Coronary artery (tissue), 2 donors: ENCODE results near the gene SRBD1.

Experiments
- DNase-seq: peaks from one replicate; pipeline ENCODE4 v3.0.0-alpha.2; 2017; ENCODE audit warnings: low spot score
- H3K27ac ChIP-seq, 2 donors: fragments of 200-600 bp; sonication (generic); one replicate each; pipeline ENCODE4 v1.5.1; 2016 to 2019
- H3K4me3 ChIP-seq: fragments of 200-600 bp; sonication (generic); 2 replicates; pipeline ENCODE4 v1.5.1; 2016; ENCODE audit warnings: mild to moderate bottlenecking, moderate library complexity
- TF ChIP-seq, protein P1 (sequence below): fragments of 200-600 bp; sonication (generic); IDR thresholded peaks from one replicate; pipeline ENCODE4 v1.5.1; 2019; ENCODE audit warnings: antibody characterized with exemption

SRBD1 gene

DNA sequence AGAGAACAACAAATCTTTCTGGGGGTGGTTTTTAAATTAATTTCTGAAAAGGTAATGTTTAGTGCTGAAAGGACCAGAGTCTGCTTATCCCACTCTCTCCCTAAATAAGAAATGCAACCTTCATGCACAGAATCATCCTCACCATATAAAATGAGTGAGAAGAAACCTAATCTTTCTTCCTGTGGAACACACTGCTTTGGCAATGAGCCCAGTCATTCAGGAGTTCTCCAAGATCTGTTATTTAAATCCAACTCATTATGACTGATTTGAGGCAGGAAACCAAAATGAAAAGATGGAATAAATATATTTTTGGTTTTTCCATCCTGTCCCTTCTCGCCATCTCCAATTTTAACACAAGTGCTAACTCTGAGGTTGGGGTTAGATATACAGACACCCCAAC lies 228.3 kb downstream of the SRBD1 start:
- H3K4me3 ChIP-seq, result no peak overlapping the region
- TF ChIP-seq, protein P1, sequence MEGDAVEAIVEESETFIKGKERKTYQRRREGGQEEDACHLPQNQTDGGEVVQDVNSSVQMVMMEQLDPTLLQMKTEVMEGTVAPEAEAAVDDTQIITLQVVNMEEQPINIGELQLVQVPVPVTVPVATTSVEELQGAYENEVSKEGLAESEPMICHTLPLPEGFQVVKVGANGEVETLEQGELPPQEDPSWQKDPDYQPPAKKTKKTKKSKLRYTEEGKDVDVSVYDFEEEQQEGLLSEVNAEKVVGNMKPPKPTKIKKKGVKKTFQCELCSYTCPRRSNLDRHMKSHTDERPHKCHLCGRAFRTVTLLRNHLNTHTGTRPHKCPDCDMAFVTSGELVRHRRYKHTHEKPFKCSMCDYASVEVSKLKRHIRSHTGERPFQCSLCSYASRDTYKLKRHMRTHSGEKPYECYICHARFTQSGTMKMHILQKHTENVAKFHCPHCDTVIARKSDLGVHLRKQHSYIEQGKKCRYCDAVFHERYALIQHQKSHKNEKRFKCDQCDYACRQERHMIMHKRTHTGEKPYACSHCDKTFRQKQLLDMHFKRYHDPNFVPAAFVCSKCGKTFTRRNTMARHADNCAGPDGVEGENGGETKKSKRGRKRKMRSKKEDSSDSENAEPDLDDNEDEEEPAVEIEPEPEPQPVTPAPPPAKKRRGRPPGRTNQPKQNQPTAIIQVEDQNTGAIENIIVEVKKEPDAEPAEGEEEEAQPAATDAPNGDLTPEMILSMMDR, result no peak
- no peak for DNase-seq

DNA sequence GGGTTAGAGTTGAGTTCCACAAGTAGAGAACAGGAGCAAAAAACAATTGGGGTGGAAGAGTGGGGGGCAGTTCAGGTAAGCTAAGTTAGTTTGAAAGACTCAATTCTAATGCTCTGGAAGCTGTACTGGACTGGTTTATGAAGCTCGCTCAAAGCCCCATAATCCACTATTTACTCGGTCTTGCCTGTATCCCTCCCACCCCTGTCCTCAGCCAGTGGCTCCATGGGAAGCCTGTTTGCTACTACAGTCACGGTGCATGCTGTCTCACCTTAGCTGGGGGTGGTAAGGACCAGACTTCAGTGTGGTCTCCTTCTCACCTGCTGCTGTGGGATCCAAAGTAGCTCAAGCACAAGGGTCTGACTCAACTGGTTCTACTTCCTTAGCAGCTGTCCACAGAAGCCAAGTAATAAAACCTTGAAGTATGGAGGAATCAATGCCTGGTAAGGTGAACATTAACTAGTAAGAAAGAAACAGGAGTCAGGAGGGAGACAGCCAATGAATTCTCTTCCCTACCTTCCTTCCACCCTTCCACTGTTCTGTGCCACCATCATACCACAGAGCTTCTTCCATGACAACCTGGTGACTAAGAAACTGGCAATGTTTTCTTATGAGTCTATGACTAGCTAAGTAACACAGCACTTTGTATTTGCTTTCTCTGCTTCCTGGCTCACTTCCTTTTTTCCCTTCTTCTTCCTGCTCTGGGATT lies 230.8 kb downstream of the SRBD1 start:
- no peak for DNase-seq
- TF ChIP-seq, protein P1, result no peak
- H3K27ac ChIP-seq, result no peak overlapping the region
- no peak overlapping the region for H3K4me3 ChIP-seq

More for the DNA sequence above, 228.3 kb downstream of the SRBD1 start:
- no peak overlapping the region for H3K27ac ChIP-seq

DNA sequence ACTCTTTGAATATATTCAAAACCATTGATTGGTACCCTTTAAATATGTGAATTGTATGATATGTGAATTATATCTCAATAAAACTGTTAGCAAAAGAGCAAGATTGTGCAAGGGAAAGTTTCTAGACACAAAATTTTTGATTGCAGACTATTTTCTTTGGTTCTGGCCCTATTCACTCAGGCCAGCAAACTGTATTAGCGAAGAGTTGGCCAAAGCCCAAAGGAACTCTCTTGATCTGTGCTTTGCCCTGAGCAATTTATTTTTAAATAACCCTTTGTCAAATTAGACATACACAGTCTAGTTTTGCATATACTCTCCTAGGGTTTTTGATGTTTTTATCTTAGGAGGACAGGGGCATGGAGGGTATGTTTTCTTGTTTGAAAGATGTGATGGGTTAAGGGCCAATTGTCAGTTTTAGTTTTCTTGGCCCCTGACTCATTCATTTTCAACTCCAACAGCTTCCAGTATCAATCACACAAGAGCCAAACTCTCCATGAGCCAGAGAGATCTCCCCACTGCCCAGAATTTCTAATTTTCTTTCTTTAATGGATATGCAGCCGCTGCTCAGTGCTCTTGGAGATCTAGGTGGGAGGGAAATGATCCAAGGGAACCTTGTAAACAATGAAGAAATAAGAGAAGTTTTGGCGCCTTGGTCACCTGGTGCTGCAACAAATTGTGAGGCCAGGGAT lies 231.5 kb downstream of the SRBD1 start:
- DNase-seq, result no peak
- TF ChIP-seq, protein P1, result no peak
- H3K27ac ChIP-seq, result no peak overlapping the region
- no peak overlapping the region for H3K4me3 ChIP-seq

DNA sequence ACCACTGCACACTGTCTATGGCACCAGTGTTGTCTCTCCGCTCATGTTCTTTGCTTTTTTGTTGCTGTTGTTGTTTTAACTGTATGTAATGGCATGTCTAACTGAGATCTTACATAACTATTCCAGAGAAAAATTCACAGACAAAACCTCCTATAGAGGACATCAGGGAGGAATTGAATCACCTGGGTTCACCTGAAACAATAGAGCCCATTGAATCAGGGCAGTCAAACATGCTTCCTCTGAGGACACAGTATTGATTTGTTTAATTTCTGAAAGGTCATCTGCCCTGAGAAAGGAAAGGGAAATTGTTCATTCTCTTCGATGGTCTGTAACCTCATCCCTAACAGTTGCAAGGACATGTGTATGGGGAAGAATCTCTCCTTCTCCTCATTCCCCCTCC lies 237.5 kb downstream of the SRBD1 start:
- Histone ChIP-seq H3K4me3 (no peak overlapping the region), H3K27ac (no peak overlapping the region)
- TF ChIP-seq, protein P1, result no peak
- no peak for DNase-seq

DNA sequence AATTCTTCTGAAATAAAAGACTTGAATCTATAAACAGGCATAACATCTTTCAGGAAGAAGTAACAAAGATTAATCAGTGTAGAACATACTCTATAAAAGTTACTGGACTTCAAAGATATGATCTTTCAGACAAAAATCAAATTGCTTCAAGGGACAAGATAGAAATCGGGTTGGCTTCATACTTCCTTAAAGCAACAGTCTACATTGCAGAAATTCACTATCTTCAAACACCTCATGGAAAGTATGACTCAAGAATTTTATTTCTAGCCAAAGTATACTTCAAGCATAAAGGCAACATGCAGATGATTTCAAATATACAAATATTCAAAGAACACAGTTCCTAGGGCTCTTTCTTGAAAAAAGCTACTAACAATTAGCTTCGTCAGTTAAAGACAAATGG lies 240.7 kb downstream of the SRBD1 start:
- DNase-seq, result no peak
- Histone ChIP-seq H3K27ac (no peak overlapping the region), H3K4me3 (no peak overlapping the region)
- TF ChIP-seq, protein P1, result no peak

DNA sequence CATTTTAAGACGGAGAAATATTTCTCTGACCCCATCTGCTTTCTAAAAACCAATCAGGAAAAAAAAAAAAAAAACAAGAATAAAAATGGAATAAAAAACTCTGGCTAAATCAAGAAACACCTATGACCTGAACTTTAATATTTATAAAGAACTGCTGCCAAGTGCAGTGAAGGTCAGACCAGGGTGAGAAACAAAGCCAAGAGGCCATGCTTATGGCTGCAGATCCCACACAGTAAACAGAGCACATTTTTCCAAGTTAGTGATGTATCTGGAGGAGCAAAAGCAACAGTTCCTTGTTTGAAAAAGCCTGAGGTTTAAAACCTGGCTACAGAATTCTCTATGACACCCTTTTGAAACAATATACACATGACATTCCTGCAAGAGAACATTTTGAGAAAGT lies 242.3 kb downstream of the SRBD1 start:
- Histone ChIP-seq H3K27ac (no peak overlapping the region), H3K4me3 (no peak overlapping the region)
- TF ChIP-seq, protein P1, result no peak
- no peak for DNase-seq

DNA sequence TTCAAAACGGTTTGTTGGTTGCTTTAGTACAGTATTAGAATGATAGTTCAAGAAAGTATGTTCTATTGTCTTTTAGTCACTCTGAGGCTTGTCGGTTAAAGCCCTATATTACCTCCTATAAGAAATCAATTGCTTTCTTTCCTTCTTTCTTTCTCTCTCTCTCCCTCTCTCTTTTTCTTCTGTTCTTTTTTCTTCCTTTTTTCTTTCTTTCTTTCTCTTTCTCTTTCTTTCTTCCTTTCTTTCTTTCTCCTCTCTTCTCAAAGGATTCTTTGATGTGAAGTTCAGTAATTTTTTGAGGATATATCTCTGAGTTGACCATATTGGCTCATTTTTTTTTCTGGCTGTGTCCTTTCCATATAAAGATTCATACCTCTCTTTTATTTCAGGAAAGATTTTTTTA lies 249.4 kb downstream of the SRBD1 start:
- TF ChIP-seq, protein P1, result no peak
- no peak for DNase-seq
- H3K4me3 ChIP-seq, result no peak overlapping the region
- H3K27ac ChIP-seq, result no peak overlapping the region
